SK-N-SH treated with all-trans-retinoic acid at 6 μM for 48 hours (cell line): ENCODE data around the gene MAPK9.

Experiments
- BACH2 ChIP-seq: fragments of 250-450 bp; sonication (Bioruptor Pico); IDR thresholded peaks from 2 replicates; pipeline ENCODE4 v1.9.0; 2021; ENCODE audit warnings: mild to moderate bottlenecking, borderline replicate concordance
- PATZ1 ChIP-seq: fragments of 250-450 bp; sonication (Bioruptor Pico); IDR thresholded peaks from 2 replicates; pipeline ENCODE4 v1.8.0; 2020; ENCODE audit warnings: mild to moderate bottlenecking, moderate library complexity, borderline replicate concordance
- POU6F1 ChIP-seq: fragments of 250-450 bp; sonication (Bioruptor Pico); IDR thresholded peaks from 2 replicates; pipeline ENCODE4 v1.8.0; 2021; ENCODE audit warnings: low read depth, mild to moderate bottlenecking, moderate library complexity, borderline replicate concordance
- PPARA ChIP-seq: fragments of 250-450 bp; sonication (Bioruptor Pico); IDR thresholded peaks from 2 replicates; pipeline ENCODE4 v1.5.0; 2020; ENCODE audit warnings: mild to moderate bottlenecking, borderline replicate concordance
- SNAI2 ChIP-seq: fragments of 250-450 bp; sonication (Bioruptor Pico); IDR thresholded peaks from 2 replicates; pipeline ENCODE4 v1.5.0; 2020; ENCODE audit warnings: mild to moderate bottlenecking, moderate library complexity
- TSHZ2 ChIP-seq: fragments of 250-450 bp; sonication (Bioruptor Pico); IDR thresholded peaks from 2 replicates; pipeline ENCODE4 v1.5.0; 2020; ENCODE audit warnings: mild to moderate bottlenecking, moderate library complexity
- ZC3H10 ChIP-seq: fragments of 250-450 bp; sonication (Bioruptor Pico); IDR thresholded peaks from 2 replicates; pipeline ENCODE4 v1.5.1; 2021; ENCODE audit warnings: mild to moderate bottlenecking, moderate library complexity

- TF ChIP-seq PPARA (CRISPR knock-in tag), result no peak
- TF ChIP-seq TSHZ2, result no peak
- TF ChIP-seq PATZ1 (CRISPR knock-in tag), result no peak
- TF ChIP-seq SNAI2 (CRISPR knock-in tag), result no peak
- TF ChIP-seq ZC3H10 (CRISPR knock-in tag), result no peak
- TF ChIP-seq POU6F1, result no peak
- TF ChIP-seq BACH2, result no peak
Observed at GRCh38 chr5:180318456-180319089, 26.7 kb upstream of the MAPK9 start.
